Endodermal cell (in vitro differentiated cells): ENCODE measurements around the gene C18orf63. TPM values are rescaled to one million over a fixed set of nuclear protein-coding genes. Genes with fewer than 3 reads are reported as not detected.

Experiments used
- DNase-seq: peaks from one replicate; pipeline ENCODE4 v3.0.0-alpha.2; 2017
- H3K27ac ChIP-seq: 2 replicates; pipeline ENCODE4 v1.5.1; 2013; ENCODE audit warnings: mild to moderate bottlenecking, low read depth, low read length, moderate library complexity
- H3K27me3 ChIP-seq: 2 replicates; pipeline ENCODE4 v1.6.1; 2013; ENCODE audit warnings: mild to moderate bottlenecking, low read length, moderate library complexity; ENCODE audit not compliant: insufficient read depth, control insufficient read depth, poor library complexity, severe bottlenecking
- H3K36me3 ChIP-seq: 2 replicates; pipeline ENCODE4 v1.7.0; 2013; ENCODE audit warnings: mild to moderate bottlenecking, low read length, moderate library complexity; ENCODE audit not compliant: control insufficient read depth, insufficient read depth
- H3K4me1 ChIP-seq: one replicate; pipeline ENCODE4 v1.7.0; 2013; ENCODE audit warnings: low read length; ENCODE audit not compliant: control insufficient read depth, insufficient read depth
- H3K4me3 ChIP-seq: 2 replicates; pipeline ENCODE4 v1.5.1; 2013; ENCODE audit warnings: mild to moderate bottlenecking, low read length, moderate library complexity
- H3K9ac ChIP-seq: 2 replicates; pipeline ENCODE4 v1.6.1; 2013; ENCODE audit warnings: mild to moderate bottlenecking, low read length, moderate library complexity; ENCODE audit not compliant: poor library complexity, severe bottlenecking; ENCODE audit errors: extremely low read depth
- H3K9me3 ChIP-seq: 2 replicates; pipeline ENCODE4 v1.6.1; 2013; ENCODE audit warnings: mild to moderate bottlenecking, low read length, moderate library complexity; ENCODE audit not compliant: control insufficient read depth
- H3K27ac Mint-ChIP-seq: 2 replicates; pipeline ENCODE4 v1.8.0; 2020; ENCODE audit warnings: mixed read lengths
- H3K27me3 Mint-ChIP-seq: 2 replicates; pipeline ENCODE4 v1.8.0; 2021; ENCODE audit warnings: mild to moderate bottlenecking, mixed read lengths; ENCODE audit not compliant: insufficient read depth
- H3K36me3 Mint-ChIP-seq: 2 replicates; pipeline ENCODE4 v1.8.0; 2020; ENCODE audit warnings: low read depth, mixed read lengths
- H3K4me1 Mint-ChIP-seq: 2 replicates; pipeline ENCODE4 v1.8.0; 2020; ENCODE audit warnings: mixed read lengths
- H3K4me3 Mint-ChIP-seq: 2 replicates; pipeline ENCODE4 v1.8.0; 2020; ENCODE audit warnings: mild to moderate bottlenecking, moderate library complexity, mixed read lengths
- H3K9me3 Mint-ChIP-seq: 2 replicates; pipeline ENCODE4 v1.8.0; 2020; ENCODE audit warnings: mild to moderate bottlenecking, mixed read lengths
- CTCF ChIP-seq: fragments of 200-600 bp; sonication (generic); conservative IDR thresholded peaks from 2 replicates; pipeline ENCODE4 v1.5.0; 2021; ENCODE audit warnings: antibody characterized with exemption, mild to moderate bottlenecking
- WGBS, 2 experiments: methylation state at CpG; one replicate each; pipeline versions ENCODE4 v1.1.5 to v1.1.7; 2013; ENCODE audit warnings: missing lambda C conversion rate in 2 of 2, mixed read lengths in 1 of 2; ENCODE audit not compliant: insufficient coverage in 1 of 2, insufficient read length in 1 of 2; 5-methylcytosine and 5-hydroxymethylcytosine counted together
- total RNA-seq, 2 donors: library from RNA; stranded (reverse); fragmentation: NEBNext Ultra II Directional in 1 of 2; extraction: Animal tissue kit (Norgen Biotek cat#: 25700) in 1 of 2; gene quantifications; 2 replicates in 1 of 2; 3 replicates in 1 of 2; pipeline ENCODE4 v1.2.1, GENCODE V29; 2021

C18orf63 gene
- total RNA-seq, 2 donors from 2014 or later, result not detected

GRCh38 chr18:74390900-74391299 is 75.3 kb downstream of the C18orf63 start:
- no peaks in the 10 kb centered on the region for H3K36me3 ChIP-seq
- Mint-ChIP-seq H3K27me3 (no peaks in the 10 kb centered on the region), H3K27ac (no peak overlapping the region), H3K9me3 (no peaks in the 10 kb centered on the region), H3K4me3 (no peak overlapping the region), H3K36me3 (no peaks in the 10 kb centered on the region), H3K4me1 (peaks cover 35% of the 10 kb centered on the region)
- no peak overlapping the region for H3K27ac ChIP-seq
- H3K4me3 ChIP-seq, result no peak overlapping the region
- TF ChIP-seq CTCF, result no peak
- H3K9me3 ChIP-seq, result no peaks in the 10 kb centered on the region
- no peak overlapping the region for H3K9ac ChIP-seq
- peaks cover 6% of the 10 kb centered on the region for H3K4me1 ChIP-seq
- no peak for DNase-seq
- no peaks in the 10 kb centered on the region for H3K27me3 ChIP-seq
- 91 to 93% methylated on average over 3 of the region's 3 CpGs for WGBS, 2 experiments

GRCh38 chr18:74392323-74392722 is 76.7 kb downstream of the C18orf63 start:
- no peak for TF ChIP-seq CTCF

GRCh38 chr18:74395006-74395405 is 79.4 kb downstream of the C18orf63 start:
- Mint-ChIP-seq H3K27me3 (peaks cover 6% of the 10 kb centered on the region), H3K27ac (no peak overlapping the region), H3K36me3 (no peaks in the 10 kb centered on the region), H3K9me3 (no peaks in the 10 kb centered on the region), H3K4me1 (peaks cover 36% of the 10 kb centered on the region), H3K4me3 (no peak overlapping the region)
- H3K4me1 ChIP-seq, result peaks cover 6% of the 10 kb centered on the region
- H3K9ac ChIP-seq, result no peak overlapping the region
- H3K27ac ChIP-seq, result no peak overlapping the region
- no peaks in the 10 kb centered on the region for H3K27me3 ChIP-seq
- WGBS, 2 experiments, result 93 to 95% methylated on average over 6 to 7 of the region's 7 CpGs
- no peaks in the 10 kb centered on the region for H3K9me3 ChIP-seq
- no peak overlapping the region for H3K4me3 ChIP-seq
- TF ChIP-seq CTCF, result no peak
- no peaks in the 10 kb centered on the region for H3K36me3 ChIP-seq
- no peak for DNase-seq

More at GRCh38 chr18:74392323-74392722, 76.7 kb downstream of the C18orf63 start:
- no peaks in the 10 kb centered on the region for H3K36me3 ChIP-seq
- Mint-ChIP-seq H3K36me3 (no peaks in the 10 kb centered on the region), H3K9me3 (no peaks in the 10 kb centered on the region), H3K27me3 (peaks cover 3% of the 10 kb centered on the region), H3K4me1 (peaks cover 40% of the 10 kb centered on the region), H3K27ac (no peak overlapping the region), H3K4me3 (no peak overlapping the region)
- H3K4me1 ChIP-seq, result peaks cover 6% of the 10 kb centered on the region
- H3K27ac ChIP-seq, result no peak overlapping the region
- H3K27me3 ChIP-seq, result no peaks in the 10 kb centered on the region
- no peak overlapping the region for H3K4me3 ChIP-seq
- no peak overlapping the region for H3K9ac ChIP-seq
- WGBS, 2 experiments, result 93 to 95% methylated on average over 3 to 4 of the region's 4 CpGs
- no peaks in the 10 kb centered on the region for H3K9me3 ChIP-seq
- DNase-seq, result no peak
